Tongue (tissue), 2 donors: ENCODE measurements around the gene KCNAB2. TPM values are rescaled to one million over a fixed set of nuclear protein-coding genes. Genes with fewer than 3 reads are reported as not detected.
A peak's percentile ranks its signal among the peaks of the same experiment; 100 is the strongest.

Experiments used
- DNase-seq: peaks from one replicate; pipeline ENCODE4 v3.0.0-alpha.2; 2015
- total RNA-seq: library from RNA; depleted of rRNA; stranded (reverse); fragments of >200 nt; gene quantifications from one replicate; pipeline ENCODE4 v1.2.3, GENCODE V29; 2014

Gene KCNAB2
- total RNA-seq, 1 donor from 2014 or later, result 6.3 TPM

DNA sequence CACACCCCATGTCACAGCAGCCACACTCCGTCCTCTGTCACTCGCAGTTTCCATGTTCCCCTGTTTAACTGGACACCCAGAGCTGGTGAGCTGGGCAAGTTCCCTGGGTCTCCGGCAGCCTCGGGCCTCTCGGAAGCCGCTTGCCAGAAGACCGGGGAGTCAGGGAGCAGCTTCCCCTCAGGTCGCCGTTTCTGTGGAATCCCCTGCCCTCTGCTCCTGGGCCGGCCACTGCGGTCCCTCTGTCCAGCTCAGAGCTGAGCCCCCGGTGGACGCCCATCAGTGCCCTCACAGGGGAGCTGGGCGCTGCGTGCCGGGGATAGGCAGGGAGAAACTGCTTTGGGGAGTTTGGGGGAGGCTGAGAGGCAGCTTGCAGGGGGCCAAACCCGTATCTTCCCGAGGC is 37.7 kb downstream of the KCNAB2 start:
- no peak for DNase-seq

DNA sequence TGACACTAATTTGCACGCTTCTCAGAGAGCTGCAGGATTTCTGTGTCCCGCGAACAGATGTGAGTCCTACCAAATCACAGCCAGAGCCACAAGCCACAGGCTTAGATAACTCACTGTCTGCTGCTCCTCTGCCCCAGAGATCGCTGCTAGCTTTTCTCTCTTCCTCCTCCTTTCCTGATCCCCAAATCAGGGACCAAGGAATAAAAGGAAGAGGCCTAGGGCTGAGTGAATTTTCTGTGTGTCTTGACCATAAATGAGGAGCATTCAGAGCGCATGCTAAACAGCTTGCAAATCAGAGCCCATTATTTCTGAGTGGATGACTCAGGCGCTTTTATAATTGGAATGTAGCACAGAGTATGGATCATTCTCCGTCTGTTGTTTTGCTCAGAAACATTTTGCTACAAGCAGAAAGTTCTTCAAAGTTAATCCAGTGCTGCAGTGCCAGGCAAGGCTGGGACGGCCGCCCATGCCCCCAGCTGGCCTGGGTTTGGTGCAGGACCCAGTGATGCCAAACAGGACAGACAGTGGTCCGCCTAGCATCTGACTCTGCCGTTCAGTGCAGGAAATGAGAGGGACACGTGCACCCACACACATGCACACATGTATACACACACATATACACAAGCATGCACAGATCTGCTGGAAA is 38.2 kb downstream of the KCNAB2 start:
- peak; percentile 60 for DNase-seq

DNA sequence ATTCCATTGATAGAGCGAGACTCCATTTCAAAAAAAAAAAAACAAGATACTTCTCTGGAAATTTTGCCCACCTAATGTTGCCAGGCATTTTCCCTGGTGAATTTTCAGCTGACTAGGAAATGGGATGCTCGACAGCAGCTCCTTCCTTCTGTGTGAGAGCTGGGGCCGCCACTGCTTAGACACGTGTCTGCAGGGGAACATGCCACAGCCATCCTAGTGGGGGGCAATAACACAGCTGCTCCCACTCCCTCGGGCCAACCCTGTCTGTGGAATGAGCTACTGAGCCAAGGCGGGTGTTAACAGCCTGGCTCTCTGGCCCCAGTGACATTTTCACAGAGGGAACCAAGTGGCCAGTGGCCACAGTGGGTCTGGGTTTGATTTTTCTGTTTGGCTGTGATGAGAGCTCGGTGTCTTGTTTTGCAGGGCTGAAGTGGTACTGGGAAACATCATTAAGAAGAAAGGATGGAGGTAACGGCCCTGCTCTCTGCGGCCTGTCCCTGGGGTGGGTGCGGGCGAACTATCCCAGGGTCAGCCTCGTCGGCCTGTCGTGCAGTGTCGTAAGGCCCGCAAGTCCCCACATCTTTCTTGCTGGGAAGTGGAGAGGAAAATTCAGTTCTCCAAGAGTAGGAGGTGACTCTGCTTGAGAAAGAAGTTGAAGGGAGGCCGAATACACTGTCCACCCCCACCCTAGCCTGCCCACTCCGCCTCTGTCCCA is 39.2 kb downstream of the KCNAB2 start:
- no peak for DNase-seq

DNA sequence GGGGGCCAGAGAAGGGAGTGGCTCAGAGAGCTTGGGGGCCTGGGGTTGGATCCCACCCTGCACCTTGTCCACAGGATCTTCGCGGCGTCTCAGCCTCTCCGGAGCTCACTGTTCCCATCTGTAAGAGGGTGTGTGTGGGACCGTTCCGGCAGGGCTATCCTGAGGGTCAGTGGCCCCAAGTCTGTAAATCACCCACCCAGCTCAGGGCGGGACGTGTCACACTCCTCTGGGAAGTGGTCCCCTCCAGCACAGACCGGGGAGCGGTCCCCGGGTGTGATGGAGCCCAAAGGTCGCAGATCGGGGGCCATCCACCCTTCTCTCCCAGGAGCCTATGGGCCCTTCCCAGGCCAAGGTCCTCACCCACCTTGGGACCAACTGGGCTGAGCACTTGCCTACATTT is 40.0 kb downstream of the KCNAB2 start:
- no peak for DNase-seq

DNA sequence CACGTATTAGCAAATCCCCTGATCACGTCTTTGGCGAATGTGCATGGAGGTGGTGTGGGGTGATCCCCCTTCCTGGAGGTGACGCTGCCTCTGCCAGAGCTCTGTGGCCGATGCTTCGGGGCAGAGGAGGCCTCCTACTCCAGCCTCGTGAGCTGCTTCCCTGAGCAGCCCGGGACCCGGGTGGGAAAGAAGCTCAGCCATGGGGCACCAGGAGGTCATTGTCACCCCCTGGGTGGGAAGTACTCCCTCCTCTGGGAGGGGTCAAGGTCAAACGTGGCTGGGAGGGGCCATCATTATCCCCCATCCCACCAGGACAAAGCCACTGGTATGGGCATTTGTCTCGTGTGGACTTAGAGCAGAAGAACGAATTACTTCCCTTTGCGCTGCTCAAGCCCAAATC is 40.7 kb downstream of the KCNAB2 start:
- DNase-seq, result no peak

DNA sequence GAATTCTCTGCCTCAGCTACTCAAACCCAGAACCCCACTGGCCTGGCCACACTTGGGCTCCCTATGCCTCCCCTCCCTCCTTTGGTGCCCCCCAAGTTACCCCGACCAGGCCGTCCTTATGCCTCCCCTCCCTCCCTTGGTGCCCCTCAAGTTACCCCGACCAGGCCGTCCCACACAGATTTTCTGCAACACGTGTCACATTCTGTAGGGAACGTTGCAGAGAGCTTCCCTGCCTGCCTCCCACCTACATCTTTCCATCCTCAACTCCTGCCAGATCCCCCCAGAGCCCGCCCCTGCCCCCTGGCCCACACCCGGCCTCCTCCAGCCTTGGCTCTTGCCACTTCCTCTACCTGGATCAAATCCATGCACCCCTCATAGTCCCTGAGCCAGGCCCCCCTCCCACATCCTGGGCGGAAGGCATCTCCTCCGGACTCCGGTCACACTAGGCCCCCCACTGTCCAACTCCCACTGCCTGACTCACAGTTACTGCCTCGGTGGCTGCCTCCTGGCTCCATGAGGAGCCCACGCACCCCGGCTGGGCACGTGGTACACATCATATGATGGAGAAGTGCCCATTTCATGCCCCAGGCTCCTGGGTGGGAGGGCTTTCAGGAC is 41.2 kb downstream of the KCNAB2 start:
- no peak for DNase-seq

DNA sequence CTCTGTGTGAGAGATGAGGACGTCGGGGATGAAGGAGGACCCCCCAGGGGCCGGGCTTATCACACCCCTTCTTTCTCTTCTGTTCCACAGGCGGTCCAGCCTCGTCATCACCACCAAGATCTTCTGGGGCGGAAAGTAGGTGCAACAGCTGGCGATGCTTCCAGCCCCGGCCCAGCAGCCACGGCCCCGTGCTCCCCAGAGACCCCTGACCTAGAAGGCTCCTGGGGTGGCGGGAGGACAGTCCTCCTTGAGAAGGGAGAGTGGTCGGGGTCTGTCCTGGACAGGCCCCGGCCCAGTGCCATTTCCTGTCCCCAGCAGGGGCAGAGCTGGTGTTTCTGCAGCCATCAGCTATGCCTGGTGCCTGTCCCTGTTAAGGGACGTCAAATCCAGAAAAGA is 41.7 kb downstream of the KCNAB2 start:
- DNase-seq, result no peak

DNA sequence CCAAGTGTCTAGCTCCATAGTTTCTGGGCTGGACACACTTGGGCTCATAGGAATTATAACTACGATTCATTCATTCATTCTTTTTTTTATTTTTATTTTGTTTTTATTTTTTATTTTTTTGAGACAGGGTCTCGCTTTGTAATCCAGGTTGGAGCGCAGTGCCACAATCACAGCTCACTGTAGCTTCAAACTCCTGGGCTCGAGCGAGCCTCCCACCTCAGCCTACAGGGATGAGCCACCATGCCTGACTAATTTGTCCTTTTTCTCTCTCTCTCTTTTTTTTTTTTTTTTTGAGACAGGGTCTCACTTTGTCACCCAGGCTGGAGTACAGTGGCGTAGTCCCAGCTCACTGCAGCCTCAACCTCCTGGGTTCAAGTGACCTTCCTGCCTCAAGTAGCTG is 42.3 kb downstream of the KCNAB2 start:
- DNase-seq, result no peak

DNA sequence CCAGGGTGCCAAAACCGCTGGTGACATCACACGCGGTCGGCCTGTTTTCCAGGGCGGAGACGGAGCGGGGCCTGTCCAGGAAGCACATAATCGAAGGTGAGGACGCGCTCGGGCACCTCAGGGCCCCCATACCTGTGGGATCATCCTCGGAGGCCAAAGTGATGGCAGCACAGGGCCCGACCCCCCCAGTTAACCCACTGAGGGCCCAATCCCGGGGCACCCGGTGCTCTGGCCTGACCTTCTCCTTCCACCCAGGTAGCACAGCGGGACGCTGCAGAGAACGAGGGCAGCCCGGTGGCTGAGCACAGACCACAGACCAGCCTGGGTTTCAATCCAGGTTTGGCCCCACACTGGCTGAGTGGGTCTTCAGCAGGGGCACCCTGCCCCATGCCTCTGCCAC is 43.3 kb downstream of the KCNAB2 start:
- DNase-seq, result no peak

DNA sequence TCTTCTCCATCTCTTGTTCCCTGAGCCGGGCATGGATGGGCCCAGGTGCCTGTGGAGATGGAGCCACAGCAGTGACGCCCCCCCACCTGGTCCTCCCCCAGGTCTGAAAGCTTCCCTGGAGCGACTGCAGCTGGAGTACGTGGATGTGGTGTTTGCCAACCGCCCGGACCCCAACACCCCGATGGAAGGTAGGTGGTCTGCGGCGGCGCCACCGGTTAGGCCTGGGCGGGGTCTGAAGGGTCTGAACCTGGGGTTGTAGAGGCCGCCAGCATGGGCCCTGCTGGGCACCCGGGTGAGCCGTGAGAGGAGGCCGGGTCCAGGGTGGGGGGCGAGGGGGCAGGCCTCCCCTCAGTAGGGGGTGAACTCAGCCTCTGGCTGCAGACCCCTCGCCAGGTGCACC is 44.6 kb downstream of the KCNAB2 start:
- DNase-seq, result no peak

DNA sequence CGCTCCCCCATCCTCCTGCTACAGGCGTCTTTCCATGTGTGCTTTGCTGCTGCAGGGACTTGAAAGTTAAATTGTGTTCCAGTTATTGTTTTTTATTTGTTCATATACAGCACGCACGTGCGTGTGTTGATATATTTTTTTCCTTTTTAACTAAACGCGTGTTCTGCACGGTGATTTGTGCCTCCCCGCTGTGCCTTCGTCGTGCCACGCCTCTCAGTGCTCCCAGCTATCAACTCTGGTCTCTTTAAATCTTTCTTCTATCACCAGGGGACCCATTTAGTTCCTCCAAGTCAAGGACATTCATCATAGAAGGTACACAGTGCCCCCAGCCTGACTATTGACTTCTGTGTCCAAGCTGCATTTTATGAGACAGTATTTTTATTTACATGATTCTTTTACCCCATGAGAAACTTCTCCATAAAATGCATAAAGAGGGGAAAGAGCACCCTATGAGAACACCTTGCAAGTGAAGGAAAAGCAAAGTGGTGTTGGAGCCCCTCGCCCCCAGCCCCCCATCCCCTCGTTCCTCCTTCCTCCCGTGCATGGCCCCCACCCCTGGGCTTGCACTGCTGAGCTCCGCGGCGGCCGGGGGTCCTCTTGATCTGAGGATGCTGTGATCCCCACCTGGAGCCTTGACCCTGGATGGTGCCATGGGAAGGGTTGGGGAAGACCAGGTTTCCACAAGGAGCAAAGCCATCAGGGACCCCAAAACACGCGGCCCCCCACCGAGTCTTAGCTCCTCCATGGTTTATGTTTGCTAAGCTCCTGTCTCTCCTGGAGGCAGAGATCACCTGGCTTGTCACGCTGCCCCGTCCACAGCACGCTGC is 45.5 kb downstream of the KCNAB2 start:
- DNase-seq, result no peak

DNA sequence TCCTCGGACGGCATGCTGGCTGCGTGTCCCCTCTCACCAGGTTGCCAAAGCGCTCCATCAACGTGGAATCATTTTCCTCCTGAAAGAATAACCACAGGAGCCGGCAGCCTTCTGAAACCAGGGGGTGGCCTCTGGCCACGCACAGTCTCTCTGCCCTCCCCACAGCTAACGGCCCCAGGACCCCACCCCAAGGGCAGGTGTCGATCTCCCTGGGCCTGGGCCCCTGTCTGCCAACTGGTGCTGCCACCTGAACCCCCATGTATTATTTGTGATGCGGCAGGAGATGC is 46.1 kb downstream of the KCNAB2 start:
- no peak for DNase-seq

DNA sequence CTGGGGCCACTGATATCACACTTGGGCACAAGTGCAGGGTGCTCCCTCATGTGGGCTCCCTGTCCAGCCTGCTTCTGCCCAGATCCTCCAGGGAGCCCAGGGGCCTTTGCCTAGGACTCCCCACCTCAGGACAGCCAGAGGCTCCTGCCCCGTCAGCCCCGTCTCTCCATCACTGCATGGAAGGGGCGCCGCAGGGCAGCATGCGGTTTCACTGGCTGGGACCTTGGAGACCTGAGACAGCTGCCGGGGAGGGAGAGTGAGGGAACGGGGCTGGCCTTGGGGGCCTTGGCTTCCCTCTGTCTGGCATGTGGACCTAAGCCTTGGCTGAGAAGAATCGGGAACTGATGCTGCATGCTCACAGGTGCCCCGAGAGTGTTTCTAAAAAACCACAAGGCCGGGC is 46.5 kb downstream of the KCNAB2 start:
- no peak for DNase-seq

DNA sequence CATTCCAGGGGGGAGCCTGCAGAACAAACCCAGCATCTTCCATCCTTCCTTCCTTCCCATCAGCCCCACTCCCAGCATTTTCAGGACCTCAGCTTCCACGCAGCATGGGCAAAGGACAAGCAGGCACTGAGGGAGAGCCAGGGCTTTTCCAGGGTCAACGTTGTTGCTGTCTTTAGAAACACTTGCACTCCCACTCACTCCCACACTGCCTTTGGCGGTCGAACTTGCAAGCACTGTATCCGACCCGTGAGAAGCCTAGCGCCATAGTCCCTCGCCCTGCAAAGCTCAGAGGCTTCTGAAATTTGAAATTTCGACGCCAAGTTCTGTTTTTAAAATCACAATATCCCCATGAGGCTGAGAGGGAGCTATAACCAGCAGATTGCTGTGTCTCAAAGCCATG is 47.4 kb downstream of the KCNAB2 start:
- DNase-seq, result no peak

DNA sequence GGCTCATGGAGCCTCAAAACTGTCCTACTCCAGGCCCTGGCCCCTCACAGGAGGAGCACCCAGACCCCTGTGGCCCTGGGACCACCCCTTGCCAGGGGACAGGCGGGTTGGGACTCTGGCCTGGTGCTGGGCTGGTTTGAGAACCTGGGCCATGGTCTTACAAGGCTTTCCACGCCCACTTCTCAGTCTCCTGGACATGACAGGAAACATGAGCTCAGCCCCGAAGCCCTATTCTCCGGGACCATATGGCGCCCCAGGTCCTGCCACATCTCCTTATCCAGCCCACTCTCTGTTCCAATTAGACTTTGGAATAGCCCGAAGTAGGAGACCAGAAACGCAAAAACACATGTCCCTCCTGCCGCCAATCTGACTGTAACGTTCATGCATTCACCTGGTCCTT is 47.9 kb downstream of the KCNAB2 start:
- DNase-seq, result no peak

DNA sequence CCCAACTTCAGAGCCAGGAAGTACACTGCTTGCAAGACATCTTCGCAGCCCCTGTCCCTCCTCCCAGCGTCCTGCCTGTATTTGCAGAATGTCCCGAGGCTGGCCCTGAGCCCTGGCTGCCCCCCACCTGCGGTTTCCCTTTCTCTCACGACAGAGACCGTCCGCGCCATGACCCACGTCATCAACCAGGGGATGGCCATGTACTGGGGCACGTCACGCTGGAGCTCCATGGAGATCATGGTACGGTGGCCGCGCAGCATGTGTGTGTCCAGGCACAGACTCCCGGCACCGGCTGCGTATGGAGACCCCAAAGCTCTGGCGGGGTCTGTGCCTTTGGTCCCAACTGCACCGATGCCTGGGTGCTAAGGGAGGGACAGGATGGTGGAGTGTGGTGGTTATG is 48.6 kb downstream of the KCNAB2 start:
- no peak for DNase-seq

DNA sequence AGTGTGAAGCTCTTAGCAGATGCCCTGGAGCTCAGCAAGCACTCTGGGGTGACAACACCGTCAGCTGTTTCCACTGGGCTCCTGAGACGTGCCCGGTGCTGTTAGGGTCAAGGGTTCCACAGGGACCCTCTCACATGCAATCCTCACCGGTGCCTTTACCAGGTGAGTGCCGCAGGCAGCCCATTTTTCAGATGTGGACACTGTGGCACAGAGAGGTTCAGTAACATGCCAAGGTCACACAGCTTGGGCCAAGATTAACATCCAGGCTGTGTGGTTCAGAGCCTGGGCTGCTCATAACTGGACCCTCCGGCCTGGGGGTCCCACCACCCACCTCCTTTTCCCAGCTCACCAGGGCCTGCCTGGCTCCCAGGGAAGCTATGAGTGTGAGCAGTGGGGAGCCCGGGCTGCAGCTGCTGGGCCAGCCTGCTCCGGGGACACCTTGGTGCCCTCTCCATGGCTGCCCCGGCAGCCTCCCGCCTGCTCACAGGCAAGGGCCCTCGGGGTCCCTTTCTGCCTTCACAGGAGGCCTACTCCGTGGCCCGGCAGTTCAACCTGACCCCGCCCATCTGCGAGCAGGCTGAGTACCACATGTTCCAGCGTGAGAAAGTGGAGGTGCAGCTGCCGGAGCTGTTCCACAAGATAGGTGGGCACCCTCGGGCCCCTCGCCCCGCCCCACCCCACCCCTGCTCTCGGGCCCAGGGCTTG is 49.3 kb downstream of the KCNAB2 start:
- DNase-seq, result no peak

DNA sequence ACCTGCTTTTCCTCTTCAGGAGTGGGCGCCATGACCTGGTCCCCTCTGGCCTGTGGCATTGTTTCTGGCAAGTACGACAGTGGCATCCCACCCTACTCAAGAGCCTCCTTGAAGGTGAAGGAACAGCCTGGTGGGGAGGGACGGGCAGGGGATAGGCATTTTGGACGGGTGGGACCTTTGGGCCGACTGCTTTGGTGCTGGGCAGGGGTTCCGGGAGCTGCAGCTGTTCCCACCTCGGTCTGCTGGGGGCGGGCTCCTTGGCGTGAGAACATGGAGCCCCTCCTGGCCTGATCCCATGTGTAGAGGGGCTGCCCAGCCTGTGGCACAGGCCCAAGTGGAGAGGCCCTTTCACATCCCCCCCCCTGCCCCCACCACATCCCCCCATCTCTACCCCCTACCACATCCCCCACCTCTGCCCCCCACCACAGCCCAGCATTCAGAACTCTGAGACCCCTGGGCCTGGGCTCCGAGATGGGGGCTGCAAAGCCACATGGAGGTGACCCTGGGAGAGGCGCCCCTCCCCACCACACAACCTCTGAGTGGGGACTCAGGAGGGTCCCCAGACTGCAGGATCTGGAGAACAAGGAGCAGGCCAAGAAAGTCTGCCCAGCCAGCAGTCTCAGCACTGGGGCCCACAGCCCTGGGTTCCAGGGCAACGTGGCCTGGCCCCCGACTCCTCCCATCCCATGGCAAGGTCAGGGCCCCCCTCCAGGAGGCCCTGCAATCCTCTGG is 50.0 kb downstream of the KCNAB2 start:
- DNase-seq, result no peak

DNA sequence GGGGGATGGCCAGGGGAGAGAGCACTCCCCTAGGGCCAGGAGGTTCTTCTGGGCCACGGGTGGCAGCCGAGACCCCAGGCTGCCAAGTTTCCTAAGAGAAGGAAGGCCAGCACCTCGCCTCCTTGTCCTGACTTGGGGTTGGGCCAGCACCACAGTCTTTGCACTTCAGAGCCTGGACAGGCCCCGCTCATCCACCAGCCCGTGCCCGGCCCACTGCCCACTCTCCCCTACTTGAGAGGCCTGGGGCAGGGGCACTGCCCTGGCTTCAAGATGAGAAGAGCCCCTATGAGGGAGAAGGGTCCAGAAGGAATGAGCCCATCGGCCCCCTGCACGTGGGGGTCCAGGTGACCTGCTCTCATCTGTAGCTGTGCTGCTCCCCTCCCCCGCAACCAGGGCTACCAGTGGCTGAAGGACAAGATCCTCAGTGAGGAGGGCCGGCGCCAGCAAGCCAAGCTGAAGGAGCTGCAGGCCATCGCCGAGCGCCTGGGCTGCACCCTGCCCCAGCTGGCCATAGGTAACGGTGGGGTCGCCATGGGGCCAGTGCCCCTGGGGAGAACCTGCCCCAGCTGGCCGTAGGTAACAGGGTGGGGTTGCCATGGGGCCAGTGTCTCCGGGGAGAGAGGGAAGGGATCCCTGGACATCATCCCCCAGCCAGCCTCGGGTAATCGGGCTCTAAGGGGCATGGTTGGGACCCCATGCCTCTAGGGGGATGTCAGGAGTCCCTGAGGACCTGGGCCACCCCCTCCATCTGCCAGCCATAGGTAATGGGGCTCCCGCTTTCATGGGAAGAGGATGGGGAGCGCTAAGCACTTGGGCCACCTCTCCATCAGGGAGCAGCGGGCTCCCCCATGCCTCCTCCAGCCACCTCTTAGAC is 50.8 kb downstream of the KCNAB2 start:
- no peak for DNase-seq

DNA sequence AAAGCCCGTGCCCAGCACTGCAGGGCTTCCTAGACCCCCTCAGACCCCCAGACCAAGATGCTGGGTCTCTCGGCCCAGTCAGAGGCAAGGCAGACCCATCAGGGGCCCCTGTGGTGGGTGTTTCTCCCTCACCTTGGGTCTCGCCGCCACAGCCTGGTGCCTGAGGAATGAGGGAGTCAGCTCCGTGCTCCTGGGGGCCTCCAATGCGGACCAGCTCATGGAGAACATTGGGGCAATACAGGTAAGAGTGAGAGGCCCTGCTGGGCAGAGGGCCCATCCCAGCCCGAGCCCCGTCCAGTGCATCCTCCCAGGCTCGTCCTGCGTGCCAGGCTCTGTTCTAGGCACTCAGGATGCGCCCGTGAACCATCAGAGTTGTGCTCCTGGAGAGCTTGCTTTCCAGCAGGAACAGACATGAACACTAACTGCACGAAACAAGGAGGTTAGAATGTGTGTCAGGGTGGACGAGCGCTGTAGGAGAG is 51.5 kb downstream of the KCNAB2 start:
- DNase-seq, result no peak

DNA sequence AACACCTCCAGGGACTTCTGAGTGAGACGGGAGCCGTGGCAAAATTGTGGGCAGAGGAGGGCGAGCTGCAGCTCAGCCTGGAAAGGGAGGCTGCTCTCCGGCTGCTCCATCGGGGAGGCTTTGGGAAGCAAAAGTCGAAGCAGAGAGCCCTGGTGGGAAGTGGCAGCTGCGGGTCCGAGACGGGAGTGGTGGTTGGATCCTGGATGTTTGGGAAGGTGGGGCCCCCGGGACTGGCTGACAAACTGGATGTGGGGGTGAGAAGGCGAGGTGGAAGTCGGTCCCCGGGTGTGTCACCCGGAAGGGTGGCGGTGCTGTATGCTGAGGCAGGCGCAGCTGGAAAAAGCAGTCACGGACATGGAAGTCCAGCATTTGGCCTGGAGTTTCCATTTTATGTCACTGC is 52.1 kb downstream of the KCNAB2 start:
- DNase-seq, result no peak
